ENCODE data around the gene SNAI1. TPM values are rescaled to one million over a fixed set of nuclear protein-coding genes. Genes with fewer than 3 reads are reported as not detected.
"Not testable (repeated sequence)": the region's sequence is repeated elsewhere in the genome, so short reads cannot be mapped to it uniquely, and the experiment has no call there.

SNAI1 gene
- polyA plus RNA-seq, 4 donors, result 7.9 to 18.5 (median 13.9) TPM

GRCh38 chr20:49984426-49985153, 1.8 kb downstream of the SNAI1 start:
- DNase-seq (ENCODE audit: low read depth in 4 of 4, low spot score in 2 of 4), result no peak

- DNase-seq (ENCODE audit: low read depth in 4 of 4, low spot score in 2 of 4), result no peak
Measured at GRCh38 chr20:49985157-49985556, 2.4 kb downstream of the SNAI1 start.

- DNase-seq (ENCODE audit: low read depth in 4 of 4, low spot score in 2 of 4), result no peak
Measured at GRCh38 chr20:49985617-49986016, 2.8 kb downstream of the SNAI1 start.

- no peak for DNase-seq (ENCODE audit: low read depth in 4 of 4, low spot score in 2 of 4)
Measured at GRCh38 chr20:49986049-49986448, 3.3 kb downstream of the SNAI1 start.

- no peak for DNase-seq (ENCODE audit: low read depth in 4 of 4, low spot score in 2 of 4)
Measured at GRCh38 chr20:49987015-49987867, 4.5 kb downstream of the SNAI1 start.

- no peak for DNase-seq (ENCODE audit: low read depth in 4 of 4, low spot score in 2 of 4)
Measured at GRCh38 chr20:49987868-49988690, 5.3 kb downstream of the SNAI1 start.

- DNase-seq (ENCODE audit: low read depth in 4 of 4, low spot score in 2 of 4), result peak in 1 of 4 donors; percentile 62
Measured at GRCh38 chr20:49989234-49990065, 6.7 kb downstream of the SNAI1 start.

- no peak for DNase-seq (ENCODE audit: low read depth in 4 of 4, low spot score in 2 of 4)
Measured at GRCh38 chr20:49990271-49990720, 7.5 kb downstream of the SNAI1 start.

GRCh38 chr20:49993301-49993751, 10.5 kb downstream of the SNAI1 start:
- no peak for DNase-seq (ENCODE audit: low read depth in 4 of 4, low spot score in 2 of 4)

- no peak for DNase-seq (ENCODE audit: low read depth in 4 of 4, low spot score in 2 of 4)
Measured at GRCh38 chr20:49995586-49995985, 12.8 kb downstream of the SNAI1 start.

GRCh38 chr20:49998478-49999188, 15.9 kb downstream of the SNAI1 start:
- DNase-seq (ENCODE audit: low read depth in 4 of 4, low spot score in 2 of 4), result not testable (repeated sequence)

GRCh38 chr20:49999329-49999728, 16.5 kb downstream of the SNAI1 start:
- DNase-seq (ENCODE audit: low read depth in 4 of 4, low spot score in 2 of 4), result no peak

GRCh38 chr20:50000548-50001222, 17.9 kb downstream of the SNAI1 start:
- DNase-seq (ENCODE audit: low read depth in 4 of 4, low spot score in 2 of 4), result not testable (repeated sequence)

GRCh38 chr20:50001784-50002311, 19.1 kb downstream of the SNAI1 start:
- no peak for DNase-seq (ENCODE audit: low read depth in 4 of 4, low spot score in 2 of 4)

GRCh38 chr20:50003253-50003656, 20.5 kb downstream of the SNAI1 start:
- DNase-seq (ENCODE audit: low read depth in 4 of 4, low spot score in 2 of 4), result no peak

- DNase-seq (ENCODE audit: low read depth in 4 of 4, low spot score in 2 of 4), result no peak
Measured at GRCh38 chr20:50004229-50004628, 21.4 kb downstream of the SNAI1 start.

- DNase-seq (ENCODE audit: low read depth in 4 of 4, low spot score in 2 of 4), result no peak
Measured at GRCh38 chr20:50005471-50005981, 22.7 kb downstream of the SNAI1 start.

- DNase-seq (ENCODE audit: low read depth in 4 of 4, low spot score in 2 of 4), result no peak
Measured at GRCh38 chr20:50007369-50007768, 24.6 kb downstream of the SNAI1 start.

Measured in left renal cortex interstitium (tissue), 4 donors.